Measurements from ENCODE around the gene XRN1. TPM values are rescaled to one million over a fixed set of nuclear protein-coding genes. Genes with fewer than 3 reads are reported as not detected.

The XRN1 gene
- total and polyA plus RNA-seq, 2 of the 8 experiments (the other 6 are each of a cell fraction or from before 2014, with no cell fraction given), result 1.9 to 17.2 TPM

DNA sequence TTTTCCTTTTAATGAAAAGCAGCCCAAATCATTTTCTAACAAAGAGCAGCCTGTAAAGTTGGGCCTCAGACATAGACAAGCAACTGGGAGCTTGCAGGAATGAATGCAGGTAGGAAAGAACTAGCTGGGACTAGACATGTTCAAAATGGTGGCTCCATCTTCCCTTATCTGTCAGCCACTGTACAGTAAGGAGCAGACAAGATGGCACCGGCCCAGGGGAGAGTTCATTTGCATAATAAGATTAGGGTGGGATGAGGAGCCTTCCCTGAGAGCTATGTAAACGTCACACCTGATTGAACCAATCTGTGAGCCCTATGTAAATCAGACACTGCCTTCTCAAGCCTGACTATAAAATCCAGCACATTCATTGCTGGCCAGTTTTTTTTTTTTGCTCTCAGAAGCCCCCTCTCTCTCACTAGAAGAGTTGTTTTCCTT lies 162.7 kb downstream of the XRN1 start (continued):
- TF ChIP-seq CHD7 (IDR thresholded peaks at IDR 0.05; ENCODE audit: insufficient replicate concordance, low read length) (no peak), CBX5 (IDR thresholded peaks at IDR 0.05; ENCODE audit: low read depth, low read length) (no peak), JUND (IDR thresholded peaks at IDR 0.05; ENCODE audit: low read length) (no peak), KDM1A (IDR thresholded peaks at IDR 0.05; ENCODE audit: borderline replicate concordance, low read length) (no peak), NANOG (IDR thresholded peaks at IDR 0.05; ENCODE audit: insufficient read depth, low read depth, low read length, poor library complexity, severe bottlenecking) (no peak)
